Nephron (organoid): ENCODE data around the gene LSM14A.
A peak's percentile ranks its signal among the peaks of the same experiment; 100 is the strongest.
"Not testable (repeated sequence)": the region's sequence is repeated elsewhere in the genome, so short reads cannot be mapped to it uniquely, and the experiment has no call there.

Source experiments
- H3K27ac Mint-ChIP-seq, 3 experiments: 2 replicates each; pipeline ENCODE4 v1.8.0; 2020; ENCODE audit warnings: mixed read lengths in 3 of 3, mild to moderate bottlenecking in 2 of 3, moderate library complexity in 1 of 3
- H3K27me3 Mint-ChIP-seq: 2 replicates; pipeline ENCODE4 v1.8.0; 2021; ENCODE audit warnings: low read depth, mild to moderate bottlenecking, moderate library complexity, mixed read lengths
- H3K36me3 Mint-ChIP-seq: 2 replicates; pipeline ENCODE4 v1.8.0; 2020; ENCODE audit warnings: low read depth, mixed read lengths
- H3K4me1 Mint-ChIP-seq: 2 replicates; pipeline ENCODE4 v1.8.0; 2020; ENCODE audit warnings: mixed read lengths
- H3K4me3 Mint-ChIP-seq, 3 experiments: 2 replicates each; pipeline ENCODE4 v1.8.0; 2020; ENCODE audit warnings: mild to moderate bottlenecking in 3 of 3, mixed read lengths in 3 of 3, moderate library complexity in 2 of 3
- H3K9me3 Mint-ChIP-seq: 2 replicates; pipeline ENCODE4 v1.8.0; 2020; ENCODE audit warnings: mixed read lengths
- TF ChIP-seq, protein P1 (sequence below), 3 experiments: fragments of 200-600 bp; sonication (generic); IDR thresholded peaks; one replicate each; pipeline ENCODE4 v1.5.0; 2021; ENCODE audit warnings: antibody characterized with exemption in 3 of 3; ENCODE audit not compliant: unreplicated experiment in 3 of 3

LSM14A gene

DNA sequence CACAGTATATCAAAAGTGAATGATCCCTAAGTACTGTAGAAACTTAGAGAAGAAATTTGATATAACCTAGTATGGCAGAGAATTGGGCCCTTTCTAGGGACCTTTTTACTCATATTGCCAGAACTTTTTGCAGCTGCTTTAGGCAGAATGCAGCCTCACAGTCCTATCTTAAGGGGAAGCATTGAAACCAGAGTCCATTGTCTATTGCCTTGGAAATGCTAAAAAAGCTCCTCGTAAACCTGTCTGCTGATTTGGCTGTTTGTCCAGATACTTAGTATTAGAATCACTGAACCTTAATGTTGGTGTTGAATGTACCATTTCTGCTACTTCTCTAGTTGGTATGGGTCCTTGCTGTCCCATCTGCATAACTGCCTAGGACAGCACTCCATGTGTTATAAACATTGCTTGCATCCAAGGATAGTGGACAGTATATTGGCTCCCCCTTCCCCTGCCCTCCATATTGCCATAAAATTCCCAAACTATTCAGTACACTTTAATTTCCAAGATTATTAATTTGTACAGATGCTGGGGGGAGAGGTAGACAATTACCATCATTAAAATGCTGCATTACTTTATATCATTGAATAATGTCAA lies 36.1 kb downstream of the LSM14A start:
- no peaks in the 10 kb centered on the region for H3K27me3 Mint-ChIP-seq
- H3K9me3 Mint-ChIP-seq: no peaks in the 10 kb centered on the region
- H3K4me1 Mint-ChIP-seq: no peaks in the 10 kb centered on the region
- TF ChIP-seq, protein P1, sequence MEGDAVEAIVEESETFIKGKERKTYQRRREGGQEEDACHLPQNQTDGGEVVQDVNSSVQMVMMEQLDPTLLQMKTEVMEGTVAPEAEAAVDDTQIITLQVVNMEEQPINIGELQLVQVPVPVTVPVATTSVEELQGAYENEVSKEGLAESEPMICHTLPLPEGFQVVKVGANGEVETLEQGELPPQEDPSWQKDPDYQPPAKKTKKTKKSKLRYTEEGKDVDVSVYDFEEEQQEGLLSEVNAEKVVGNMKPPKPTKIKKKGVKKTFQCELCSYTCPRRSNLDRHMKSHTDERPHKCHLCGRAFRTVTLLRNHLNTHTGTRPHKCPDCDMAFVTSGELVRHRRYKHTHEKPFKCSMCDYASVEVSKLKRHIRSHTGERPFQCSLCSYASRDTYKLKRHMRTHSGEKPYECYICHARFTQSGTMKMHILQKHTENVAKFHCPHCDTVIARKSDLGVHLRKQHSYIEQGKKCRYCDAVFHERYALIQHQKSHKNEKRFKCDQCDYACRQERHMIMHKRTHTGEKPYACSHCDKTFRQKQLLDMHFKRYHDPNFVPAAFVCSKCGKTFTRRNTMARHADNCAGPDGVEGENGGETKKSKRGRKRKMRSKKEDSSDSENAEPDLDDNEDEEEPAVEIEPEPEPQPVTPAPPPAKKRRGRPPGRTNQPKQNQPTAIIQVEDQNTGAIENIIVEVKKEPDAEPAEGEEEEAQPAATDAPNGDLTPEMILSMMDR (IDR thresholded peaks at IDR 0.05; ENCODE audit: unreplicated experiment in 3 of 3): no peak
- H3K36me3 Mint-ChIP-seq: peaks cover 67% of the 10 kb centered on the region
- H3K4me3 Mint-ChIP-seq: no peak overlapping the region
- peak overlapping the region in 1 of 3 experiments; percentile 22 for H3K27ac Mint-ChIP-seq

DNA sequence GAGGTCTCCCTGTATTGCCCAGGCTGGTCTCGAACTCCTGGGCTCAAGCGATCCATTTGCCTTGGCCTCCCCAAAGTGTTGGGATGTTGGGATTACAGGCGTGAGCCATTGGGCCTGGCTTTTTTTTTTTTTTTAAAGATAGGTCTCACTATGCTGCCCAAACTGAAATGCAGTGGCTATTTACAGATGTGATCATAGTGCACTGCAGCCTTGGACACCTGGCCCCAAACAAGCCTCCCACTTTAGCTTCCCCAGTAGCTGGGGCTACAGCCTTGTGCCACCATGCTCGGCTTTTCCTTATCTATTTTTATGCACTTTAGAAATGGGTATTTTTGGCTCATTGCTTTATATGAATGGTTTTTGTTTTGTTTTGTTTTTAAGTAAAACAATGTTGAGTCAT lies 37.4 kb downstream of the LSM14A start:
- Mint-ChIP-seq H3K4me1 (no peaks in the 10 kb centered on the region), H3K4me3 (no peak overlapping the region), H3K27me3 (no peaks in the 10 kb centered on the region), H3K9me3 (no peaks in the 10 kb centered on the region), H3K27ac (no peak overlapping the region), H3K36me3 (peaks cover 63% of the 10 kb centered on the region)
- TF ChIP-seq, protein P1 (IDR thresholded peaks at IDR 0.05; ENCODE audit: unreplicated experiment in 3 of 3): no peak

DNA sequence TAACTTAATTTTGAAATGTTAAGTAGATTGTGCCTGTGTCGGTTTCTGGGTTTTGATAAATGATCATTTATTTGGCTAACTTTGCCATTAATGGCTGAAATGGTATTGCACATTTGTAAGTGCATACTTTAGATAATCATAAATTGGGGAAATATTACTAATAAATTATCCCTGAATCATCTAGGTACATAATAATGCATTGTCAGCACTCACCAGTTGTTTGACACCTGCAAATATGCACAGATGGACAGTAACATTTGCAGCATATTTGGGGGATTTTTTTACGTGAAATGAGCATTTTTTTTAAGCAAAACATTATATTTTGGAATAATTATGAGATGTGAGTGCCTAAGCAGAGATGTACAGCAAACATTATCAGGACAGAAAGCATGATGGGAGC lies 41.0 kb downstream of the LSM14A start:
- Mint-ChIP-seq H3K27me3 (no peaks in the 10 kb centered on the region), H3K4me1 (peaks cover under 1% of the 10 kb centered on the region), H3K9me3 (no peaks in the 10 kb centered on the region), H3K4me3 (no peak overlapping the region), H3K36me3 (peaks cover 60% of the 10 kb centered on the region), H3K27ac (no peak overlapping the region)
- TF ChIP-seq, protein P1 (IDR thresholded peaks at IDR 0.05; ENCODE audit: unreplicated experiment in 3 of 3): no peak

DNA sequence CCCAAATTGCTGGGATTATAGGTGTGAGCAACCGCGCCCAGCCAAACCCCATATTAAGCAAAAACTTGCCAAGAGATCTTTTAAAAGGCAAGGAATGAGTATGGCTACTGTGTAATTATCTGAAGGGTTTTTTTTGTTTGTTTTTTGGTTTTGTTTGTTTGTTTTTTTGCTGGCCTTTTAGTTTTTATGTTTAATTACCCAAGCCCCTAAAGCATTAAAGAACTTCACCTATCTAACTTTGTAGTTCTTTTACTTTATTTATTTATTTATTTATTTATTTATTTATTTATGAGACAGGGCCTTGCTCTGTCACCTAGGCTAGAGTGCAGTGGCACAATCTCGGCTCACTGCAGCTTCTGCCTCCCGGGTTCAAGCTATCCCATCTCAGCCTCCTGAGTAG lies 41.7 kb downstream of the LSM14A start:
- H3K4me1 Mint-ChIP-seq: peaks cover 6% of the 10 kb centered on the region
- H3K4me3 Mint-ChIP-seq: no peak overlapping the region
- H3K36me3 Mint-ChIP-seq: peaks cover 61% of the 10 kb centered on the region
- H3K27me3 Mint-ChIP-seq: no peaks in the 10 kb centered on the region
- no peak overlapping the region for H3K27ac Mint-ChIP-seq
- no peaks in the 10 kb centered on the region for H3K9me3 Mint-ChIP-seq
- TF ChIP-seq, protein P1 (IDR thresholded peaks at IDR 0.05; ENCODE audit: unreplicated experiment in 3 of 3): no peak

DNA sequence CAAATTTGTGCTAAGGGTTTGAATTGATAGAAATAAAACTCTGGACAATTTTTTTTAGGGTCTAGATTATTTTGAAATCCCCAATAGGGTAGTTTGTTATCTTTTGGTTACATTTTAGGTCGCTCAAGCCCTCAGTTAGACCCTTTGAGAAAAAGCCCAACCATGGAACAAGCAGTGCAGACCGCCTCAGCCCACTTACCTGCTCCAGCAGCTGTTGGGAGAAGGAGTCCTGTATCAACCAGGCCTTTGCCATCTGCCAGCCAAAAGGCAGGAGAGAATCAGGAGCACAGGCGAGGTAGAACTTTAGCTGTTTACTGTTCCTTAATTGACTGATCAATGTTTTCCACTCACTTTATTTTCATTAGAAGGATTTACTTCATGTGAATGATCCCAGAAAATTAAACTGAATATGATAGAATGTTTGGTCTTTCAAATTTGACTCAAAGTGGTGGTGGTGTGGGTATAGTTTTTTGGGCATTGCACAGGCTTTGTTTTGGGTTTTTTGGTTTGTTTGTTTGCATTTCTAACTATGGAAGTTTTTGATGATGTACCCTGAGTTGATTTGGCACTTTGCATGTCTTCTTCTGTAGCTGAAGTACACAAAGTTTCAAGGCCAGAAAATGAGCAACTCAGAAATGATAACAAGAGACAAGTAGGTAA lies 42.8 kb downstream of the LSM14A start:
- Mint-ChIP-seq H3K27me3 (no peaks in the 10 kb centered on the region), H3K36me3 (peaks cover 60% of the 10 kb centered on the region), H3K27ac (no peak overlapping the region), H3K9me3 (no peaks in the 10 kb centered on the region), H3K4me1 (peaks cover 6% of the 10 kb centered on the region), H3K4me3 (no peak overlapping the region)
- TF ChIP-seq, protein P1 (IDR thresholded peaks at IDR 0.05; ENCODE audit: unreplicated experiment in 3 of 3): no peak

DNA sequence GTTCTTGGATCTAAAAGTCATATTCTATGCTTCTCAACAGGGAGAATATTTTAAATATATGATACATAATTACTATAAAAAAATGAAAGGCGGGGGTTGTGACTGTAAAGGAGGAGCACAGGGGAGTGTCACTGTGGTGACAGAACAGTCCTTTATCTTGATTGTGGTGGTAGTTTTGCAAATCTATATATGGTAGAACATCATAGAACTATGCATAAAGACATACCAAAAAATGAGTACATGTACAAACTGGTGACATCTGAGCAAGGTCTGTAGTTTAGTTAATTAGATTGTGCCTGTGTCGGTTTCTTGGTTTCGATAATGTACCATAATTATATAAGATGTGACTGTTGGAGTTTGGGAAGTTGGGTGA lies 43.3 kb downstream of the LSM14A start:
- H3K36me3 Mint-ChIP-seq: peaks cover 62% of the 10 kb centered on the region
- H3K9me3 Mint-ChIP-seq: no peaks in the 10 kb centered on the region
- H3K4me1 Mint-ChIP-seq: peaks cover 6% of the 10 kb centered on the region
- no peak overlapping the region for H3K27ac Mint-ChIP-seq
- TF ChIP-seq, protein P1 (IDR thresholded peaks at IDR 0.05; ENCODE audit: unreplicated experiment in 3 of 3): no peak
- H3K4me3 Mint-ChIP-seq: no peak overlapping the region
- no peaks in the 10 kb centered on the region for H3K27me3 Mint-ChIP-seq

DNA sequence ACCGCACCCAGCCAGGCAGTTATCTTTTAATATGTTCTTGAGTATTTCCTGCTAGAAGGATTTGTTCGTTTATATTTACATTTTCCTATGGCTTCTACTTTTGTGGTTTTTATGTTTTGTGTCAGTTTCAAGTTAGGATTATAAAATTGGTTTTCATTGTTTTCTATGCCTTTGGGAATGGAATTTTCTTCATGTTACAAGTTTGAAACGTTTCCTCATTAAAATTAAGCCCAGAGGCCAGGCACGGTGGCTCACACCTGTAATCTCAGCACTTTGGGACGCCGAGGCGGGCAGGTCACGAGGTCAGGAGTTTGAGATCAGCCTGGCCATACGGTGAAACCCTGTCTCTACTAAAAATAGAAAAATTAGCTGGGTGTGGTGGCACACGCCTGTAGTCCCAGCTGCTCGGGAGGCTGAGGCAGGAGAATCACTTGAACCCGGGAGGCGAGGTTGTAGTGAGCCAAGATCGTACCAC lies 44.5 kb downstream of the LSM14A start:
- not testable (repeated sequence) for H3K27me3 Mint-ChIP-seq

More for the DNA sequence above, 44.5 kb downstream of the LSM14A start:
- H3K4me3 Mint-ChIP-seq, H3K4me1 Mint-ChIP-seq, H3K9me3 Mint-ChIP-seq, H3K27ac Mint-ChIP-seq: not testable (repeated sequence)
- H3K36me3 Mint-ChIP-seq: peaks cover 64% of the 10 kb centered on the region
